Neural crest cell (in vitro differentiated cells): ENCODE measurements around the gene NCOA3. TPM values are rescaled to one million over a fixed set of nuclear protein-coding genes. Genes with fewer than 3 reads are reported as not detected.
"Not testable (repeated sequence)": the region's sequence is repeated elsewhere in the genome, so short reads cannot be mapped to it uniquely, and the experiment has no call there.

ENCODE experiments used
- DNase-seq: peaks from one replicate; pipeline ENCODE4 v3.0.0; 2021; ENCODE audit warnings: low read depth, mixed read lengths, low spot score
- H3K27ac Mint-ChIP-seq: one replicate; pipeline ENCODE4 v1.8.0; 2021; ENCODE audit warnings: mild to moderate bottlenecking, mixed read lengths; ENCODE audit not compliant: unreplicated experiment
- H3K27me3 Mint-ChIP-seq: 2 replicates; pipeline ENCODE4 v1.8.0; 2021; ENCODE audit warnings: low read depth, mild to moderate bottlenecking, mixed read lengths
- H3K36me3 Mint-ChIP-seq: 2 replicates; pipeline ENCODE4 v1.8.0; 2021; ENCODE audit warnings: low read depth, mild to moderate bottlenecking, mixed read lengths
- H3K4me1 Mint-ChIP-seq: 2 replicates; pipeline ENCODE4 v1.8.0; 2021; ENCODE audit warnings: mixed read lengths
- H3K4me3 Mint-ChIP-seq: one replicate; pipeline ENCODE4 v1.8.0; 2021; ENCODE audit warnings: mild to moderate bottlenecking, mixed read lengths
- H3K9me3 Mint-ChIP-seq: 2 replicates; pipeline ENCODE4 v1.8.0; 2021; ENCODE audit warnings: mixed read lengths
- CTCF ChIP-seq: fragments of 200-600 bp; sonication (generic); conservative IDR thresholded peaks from 2 replicates; pipeline ENCODE4 v1.5.0; 2021; ENCODE audit warnings: antibody characterized with exemption, mild to moderate bottlenecking
- total RNA-seq: library from RNA; stranded (reverse); gene quantifications from 2 replicates; pipeline ENCODE4 v1.2.1, GENCODE V29; 2021

NCOA3 gene
- total RNA-seq, 1 donor from 2014 or later, result 25.7 TPM

GRCh38 chr20:47594157-47594556 lies 92.5 kb downstream of the NCOA3 start:
- TF ChIP-seq CTCF, result no peak
- H3K27me3 Mint-ChIP-seq, result no peaks in the 10 kb centered on the region
- H3K4me1 Mint-ChIP-seq, result peaks cover 3% of the 10 kb centered on the region
- H3K9me3 Mint-ChIP-seq, result no peaks in the 10 kb centered on the region
- H3K4me3 Mint-ChIP-seq, result no peak overlapping the region
- DNase-seq, result no peak
- peaks cover 2% of the 10 kb centered on the region for H3K36me3 Mint-ChIP-seq
- H3K27ac Mint-ChIP-seq, result no peak overlapping the region

- H3K4me3 Mint-ChIP-seq, H3K27ac Mint-ChIP-seq, H3K9me3 Mint-ChIP-seq, H3K27me3 Mint-ChIP-seq, H3K36me3 Mint-ChIP-seq, DNase-seq, H3K4me1 Mint-ChIP-seq: not testable (repeated sequence)
Observed at GRCh38 chr20:47595138-47595537, 93.5 kb downstream of the NCOA3 start.

- no peak for TF ChIP-seq CTCF
- peaks cover 2% of the 10 kb centered on the region for H3K36me3 Mint-ChIP-seq
- H3K27ac Mint-ChIP-seq, result no peak overlapping the region
Observed at GRCh38 chr20:47596003-47596571, 94.4 kb downstream of the NCOA3 start.

GRCh38 chr20:47597090-47597489 lies 95.4 kb downstream of the NCOA3 start:
- Mint-ChIP-seq H3K27me3 (no peaks in the 10 kb centered on the region), H3K4me3 (no peak overlapping the region), H3K27ac (no peak overlapping the region), H3K4me1 (no peaks in the 10 kb centered on the region), H3K9me3 (no peaks in the 10 kb centered on the region), H3K36me3 (peaks cover 2% of the 10 kb centered on the region)
- no peak for TF ChIP-seq CTCF
- no peak for DNase-seq

More at GRCh38 chr20:47596003-47596571, 94.4 kb downstream of the NCOA3 start:
- peaks cover 3% of the 10 kb centered on the region for H3K4me1 Mint-ChIP-seq
- no peak for DNase-seq
- H3K27me3 Mint-ChIP-seq, result no peaks in the 10 kb centered on the region
- H3K9me3 Mint-ChIP-seq, result no peaks in the 10 kb centered on the region
- no peak overlapping the region for H3K4me3 Mint-ChIP-seq

- H3K27me3 Mint-ChIP-seq, result no peaks in the 10 kb centered on the region
- no peak overlapping the region for H3K4me3 Mint-ChIP-seq
- H3K4me1 Mint-ChIP-seq, result no peaks in the 10 kb centered on the region
- peaks cover 8% of the 10 kb centered on the region for H3K9me3 Mint-ChIP-seq
- no peak for TF ChIP-seq CTCF
- no peak for DNase-seq
- no peak overlapping the region for H3K27ac Mint-ChIP-seq
- H3K36me3 Mint-ChIP-seq, result peaks cover 9% of the 10 kb centered on the region
Observed at GRCh38 chr20:47598911-47599744, 97.4 kb downstream of the NCOA3 start.

GRCh38 chr20:47600967-47601547 lies 99.4 kb downstream of the NCOA3 start:
- no peak for DNase-seq
- no peak for TF ChIP-seq CTCF
- H3K27ac Mint-ChIP-seq, result no peak overlapping the region
- no peaks in the 10 kb centered on the region for H3K4me1 Mint-ChIP-seq
- no peaks in the 10 kb centered on the region for H3K27me3 Mint-ChIP-seq
- H3K9me3 Mint-ChIP-seq, result peaks cover 8% of the 10 kb centered on the region
- H3K36me3 Mint-ChIP-seq, result peaks cover 11% of the 10 kb centered on the region
- no peak overlapping the region for H3K4me3 Mint-ChIP-seq
